ENCODE results near the gene ZNF664.

ZNF664 gene

DNA sequence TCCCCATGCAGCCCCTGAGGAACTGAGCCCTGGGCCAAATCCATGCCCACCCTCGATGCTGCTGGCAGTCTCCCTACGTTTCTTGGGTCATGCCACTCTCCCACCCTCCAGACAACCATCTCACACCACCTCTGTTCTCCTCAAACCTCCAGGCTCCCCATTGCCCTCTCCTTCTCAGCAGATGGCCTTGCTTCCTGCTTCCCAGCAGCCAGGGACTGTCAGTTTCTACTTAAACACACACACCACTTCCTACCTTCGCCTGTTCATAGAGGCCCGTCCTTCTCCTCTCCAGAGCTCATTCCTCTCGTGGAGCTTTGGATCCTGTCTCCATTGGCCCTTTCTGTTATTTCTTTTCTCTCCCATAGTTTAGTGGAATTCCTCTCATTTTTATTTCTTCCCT, 27.1 kb downstream of the ZNF664 start:
- DNase-seq, result no peak
- Histone ChIP-seq H3K27me3 (no peaks in the 10 kb centered on the region), H3K27ac (no peak overlapping the region), H3K36me3 (peaks cover 8 to 52% (median 22%) of the 10 kb centered on the region in 3 donors), H3K9me3 (no peaks in the 10 kb centered on the region), H3K4me1 (no peaks in the 10 kb centered on the region), H3K4me3 (no peak overlapping the region)
- TF ChIP-seq, protein P1, sequence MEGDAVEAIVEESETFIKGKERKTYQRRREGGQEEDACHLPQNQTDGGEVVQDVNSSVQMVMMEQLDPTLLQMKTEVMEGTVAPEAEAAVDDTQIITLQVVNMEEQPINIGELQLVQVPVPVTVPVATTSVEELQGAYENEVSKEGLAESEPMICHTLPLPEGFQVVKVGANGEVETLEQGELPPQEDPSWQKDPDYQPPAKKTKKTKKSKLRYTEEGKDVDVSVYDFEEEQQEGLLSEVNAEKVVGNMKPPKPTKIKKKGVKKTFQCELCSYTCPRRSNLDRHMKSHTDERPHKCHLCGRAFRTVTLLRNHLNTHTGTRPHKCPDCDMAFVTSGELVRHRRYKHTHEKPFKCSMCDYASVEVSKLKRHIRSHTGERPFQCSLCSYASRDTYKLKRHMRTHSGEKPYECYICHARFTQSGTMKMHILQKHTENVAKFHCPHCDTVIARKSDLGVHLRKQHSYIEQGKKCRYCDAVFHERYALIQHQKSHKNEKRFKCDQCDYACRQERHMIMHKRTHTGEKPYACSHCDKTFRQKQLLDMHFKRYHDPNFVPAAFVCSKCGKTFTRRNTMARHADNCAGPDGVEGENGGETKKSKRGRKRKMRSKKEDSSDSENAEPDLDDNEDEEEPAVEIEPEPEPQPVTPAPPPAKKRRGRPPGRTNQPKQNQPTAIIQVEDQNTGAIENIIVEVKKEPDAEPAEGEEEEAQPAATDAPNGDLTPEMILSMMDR (IDR thresholded peaks at IDR 0.05), result no peak
- intact Hi-C loops (cut with DNase I; ENCODE audit: low total_unique reads), result no loop called here

- Histone ChIP-seq H3K9me3 (no peaks in the 10 kb centered on the region), H3K4me1 (no peaks in the 10 kb centered on the region), H3K27ac (no peak overlapping the region), H3K4me3 (no peak overlapping the region), H3K36me3 (peaks cover 8 to 61% (median 26%) of the 10 kb centered on the region in 3 donors), H3K27me3 (no peaks in the 10 kb centered on the region)
- intact Hi-C loops (cut with DNase I; ENCODE audit: low total_unique reads), result no loop called here
- TF ChIP-seq, protein P1 (IDR thresholded peaks at IDR 0.05), result no peak
- DNase-seq, result no peak
Observed at GRCh38 chr12:124001343-124001742, 28.3 kb downstream of the ZNF664 start.

GRCh38 chr12:124002021-124002644, 29.1 kb downstream of the ZNF664 start:
- no peaks in the 10 kb centered on the region for H3K9me3 ChIP-seq
- TF ChIP-seq, protein P1 (IDR thresholded peaks at IDR 0.05), result no peak
- H3K36me3 ChIP-seq, result peaks cover 8 to 66% (median 26%) of the 10 kb centered on the region in 3 donors
- no peak overlapping the region for H3K4me3 ChIP-seq
- no peaks in the 10 kb centered on the region for H3K4me1 ChIP-seq
- DNase-seq, result no peak
- no peaks in the 10 kb centered on the region for H3K27me3 ChIP-seq
- intact Hi-C loops (cut with DNase I; ENCODE audit: low total_unique reads), result no loop called here
- H3K27ac ChIP-seq, result no peak overlapping the region

DNA sequence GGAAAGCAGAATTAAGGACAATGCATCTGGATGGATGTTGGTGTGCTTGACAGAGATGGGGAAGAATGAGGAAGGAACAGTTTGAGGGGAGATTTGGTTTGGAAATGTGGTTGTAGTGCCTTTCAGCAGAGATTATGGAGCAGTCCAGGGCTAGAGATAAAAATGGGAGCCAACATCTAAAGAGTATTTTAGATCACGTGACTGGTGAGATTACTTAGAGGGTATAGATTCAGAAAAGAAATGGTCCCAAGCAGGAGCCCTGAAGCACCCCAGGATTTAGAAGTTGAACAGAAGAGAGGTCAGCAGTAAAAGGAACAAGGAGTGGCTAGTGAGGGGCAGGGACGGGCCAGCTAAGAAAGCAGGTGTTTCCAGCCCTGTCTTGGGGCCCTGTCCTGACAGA, 29.6 kb downstream of the ZNF664 start:
- no peak for DNase-seq
- H3K4me3 ChIP-seq, result no peak overlapping the region
- H3K9me3 ChIP-seq, result no peaks in the 10 kb centered on the region
- TF ChIP-seq, protein P1 (IDR thresholded peaks at IDR 0.05), result no peak
- H3K27ac ChIP-seq, result no peak overlapping the region
- H3K36me3 ChIP-seq, result peaks cover 8 to 65% (median 26%) of the 10 kb centered on the region in 3 donors
- intact Hi-C loops (cut with DNase I; ENCODE audit: low total_unique reads), result no loop called here
- no peaks in the 10 kb centered on the region for H3K27me3 ChIP-seq
- no peaks in the 10 kb centered on the region for H3K4me1 ChIP-seq

DNA sequence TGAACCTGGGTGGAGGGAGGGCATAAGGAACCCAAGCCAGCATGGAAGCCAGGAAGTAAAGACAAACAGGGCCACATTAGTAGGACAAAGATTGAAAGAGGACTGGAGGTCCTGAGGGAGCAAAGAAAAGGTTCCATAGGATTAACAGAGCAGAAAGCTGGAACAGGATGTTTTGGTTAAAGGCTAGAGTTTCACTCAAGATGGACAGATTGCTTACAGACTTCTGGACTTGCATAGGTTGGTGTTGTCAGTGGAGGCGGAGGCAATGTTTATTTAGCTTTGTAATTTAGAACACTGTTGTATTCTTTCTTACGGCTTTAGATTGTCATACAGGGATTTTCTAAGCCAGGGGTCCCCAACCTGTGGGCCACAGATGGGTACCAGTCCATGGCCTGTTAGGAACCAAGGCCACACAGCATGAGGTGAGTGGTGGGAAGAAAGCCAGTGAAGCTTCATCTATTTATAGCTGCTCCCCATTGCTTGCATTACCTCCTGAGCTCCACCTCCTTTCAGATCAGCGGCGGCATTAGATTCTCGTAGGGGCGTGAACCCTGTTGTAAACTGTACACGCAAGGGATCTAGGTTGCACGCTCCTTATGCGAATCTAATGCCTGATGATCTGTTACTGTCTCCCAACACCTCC, 31.3 kb downstream of the ZNF664 start:
- TF ChIP-seq, protein P1 (IDR thresholded peaks at IDR 0.05), result no peak
- Histone ChIP-seq H3K4me3 (no peak overlapping the region), H3K9me3 (no peaks in the 10 kb centered on the region), H3K36me3 (peaks cover 0 to 55% (median 14%) of the 10 kb centered on the region in 3 donors), H3K27me3 (no peaks in the 10 kb centered on the region), H3K4me1 (no peaks in the 10 kb centered on the region), H3K27ac (no peak overlapping the region)
- no peak for DNase-seq
- intact Hi-C loops (cut with DNase I; ENCODE audit: low total_unique reads), result no loop called here

Data from tibial artery (tissue), 4 donors.